Measurements from ENCODE around the gene RAB7A.

- TF ChIP-seq POLR2A (IDR thresholded peaks at IDR 0.05) (no peak), CTCF (IDR thresholded peaks at IDR 0.05) (no peak)
Observed at GRCh38 chr3:128710816-128711433, 15.1 kb upstream of the RAB7A start.
